ENCODE measurements around the gene LARGE1.
"Not testable (repeated sequence)": the region's sequence is repeated elsewhere in the genome, so short reads cannot be mapped to it uniquely, and the experiment has no call there.

LARGE1 gene

DNA sequence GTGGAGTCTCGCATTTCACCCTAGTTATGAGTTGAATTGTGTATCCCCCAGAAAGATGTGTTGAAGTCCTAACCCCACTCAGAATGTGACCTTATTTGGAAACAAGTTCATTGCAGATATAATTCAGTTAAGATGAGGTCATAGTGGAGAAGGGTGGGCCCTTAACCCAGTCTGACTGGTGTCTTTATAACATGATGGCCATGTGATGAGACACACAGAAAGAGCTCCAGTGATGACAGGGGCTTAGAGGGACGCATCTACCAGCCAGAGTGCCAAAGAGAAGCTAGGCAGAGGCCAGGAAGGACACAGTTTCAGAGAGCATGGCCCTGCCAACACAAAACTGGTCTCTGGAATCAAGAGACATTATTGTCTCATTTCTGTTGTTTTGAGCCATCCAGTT lies 50.3 kb downstream of the LARGE1 start:
- no peak for DNase-seq (ENCODE audit: low spot score in 2 of 2)
- Histone ChIP-seq H3K4me1 (no peaks in the 10 kb centered on the region), H3K9me3 (no peaks in the 10 kb centered on the region), H3K27me3 (ENCODE audit: low read depth) (no peaks in the 10 kb centered on the region), H3K36me3 (replicated peaks) (no peaks in the 10 kb centered on the region), H3K4me3 (no peak overlapping the region)
- in situ Hi-C loops (cut with MboI; ENCODE audit: low sequenced_read_pairs) = no loop called here

DNA sequence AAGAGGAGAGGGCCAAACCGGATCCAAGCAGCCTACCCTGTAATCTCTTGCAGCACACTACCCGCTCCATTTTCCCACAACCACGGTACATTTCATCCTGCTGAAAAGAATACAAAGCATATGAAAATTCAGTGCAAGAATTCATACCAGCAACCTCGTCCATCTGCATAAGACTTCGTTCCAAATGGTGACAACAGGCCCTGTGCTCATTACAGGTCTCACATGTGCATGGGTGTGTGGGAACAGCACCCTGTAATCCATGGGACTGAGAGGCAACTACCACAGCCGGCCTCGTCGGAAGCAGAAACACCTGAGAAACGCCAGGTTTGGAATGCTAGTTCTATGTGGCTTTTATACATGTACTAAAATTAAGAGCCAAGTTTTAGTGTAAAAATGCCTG lies 52.3 kb downstream of the LARGE1 start:
- no peak for DNase-seq (ENCODE audit: low spot score in 2 of 2)
- Histone ChIP-seq H3K36me3 (replicated peaks) (no peaks in the 10 kb centered on the region), H3K4me3 (no peak overlapping the region), H3K4me1 (no peaks in the 10 kb centered on the region), H3K27me3 (ENCODE audit: low read depth) (no peaks in the 10 kb centered on the region), H3K9me3 (no peaks in the 10 kb centered on the region)
- in situ Hi-C loops (cut with MboI; ENCODE audit: low sequenced_read_pairs) = no loop called here

DNA sequence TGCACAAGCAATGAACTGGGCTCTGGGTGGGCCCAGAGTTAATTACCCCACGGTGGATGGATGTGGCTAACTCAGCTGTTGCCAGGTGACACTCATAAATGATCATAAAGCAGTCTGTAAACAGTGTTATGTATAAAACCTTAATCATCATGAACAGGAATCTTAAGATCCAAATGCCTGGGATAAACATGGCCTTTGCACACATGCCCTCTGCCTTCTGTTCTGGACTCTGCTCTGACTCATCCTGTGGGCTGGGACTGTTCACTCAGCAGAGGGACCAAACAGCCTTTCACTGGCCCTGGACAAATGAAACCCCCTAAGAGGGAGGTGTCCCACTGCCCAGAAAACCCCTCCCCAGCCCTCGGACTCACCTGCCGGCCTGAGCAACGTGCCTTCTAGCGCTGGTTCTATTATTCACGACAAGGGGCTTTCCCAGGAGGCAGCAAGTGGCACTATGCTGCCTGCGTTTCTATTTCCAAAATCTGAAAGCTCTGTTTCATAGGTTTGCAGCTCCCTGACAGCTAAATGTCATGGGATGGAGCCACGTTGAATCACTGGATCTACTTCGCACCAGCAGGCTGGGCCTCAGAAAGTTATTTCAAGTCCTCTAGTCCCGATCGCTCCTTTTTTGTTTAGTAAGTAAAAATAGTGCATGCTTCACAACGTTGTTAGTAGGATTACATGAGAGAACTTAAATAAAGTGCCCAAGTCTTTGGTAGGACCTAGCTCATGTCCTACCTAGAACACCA lies 53.0 kb downstream of the LARGE1 start:
- H3K9me3 ChIP-seq = no peaks in the 10 kb centered on the region
- DNase-seq (ENCODE audit: low spot score in 2 of 2) = no peak
- H3K4me3 ChIP-seq = no peak overlapping the region
- H3K36me3 ChIP-seq (replicated peaks) = no peaks in the 10 kb centered on the region
- in situ Hi-C loops (cut with MboI; ENCODE audit: low sequenced_read_pairs) = no loop called here
- H3K27me3 ChIP-seq (ENCODE audit: low read depth) = no peaks in the 10 kb centered on the region
- no peaks in the 10 kb centered on the region for H3K4me1 ChIP-seq

DNA sequence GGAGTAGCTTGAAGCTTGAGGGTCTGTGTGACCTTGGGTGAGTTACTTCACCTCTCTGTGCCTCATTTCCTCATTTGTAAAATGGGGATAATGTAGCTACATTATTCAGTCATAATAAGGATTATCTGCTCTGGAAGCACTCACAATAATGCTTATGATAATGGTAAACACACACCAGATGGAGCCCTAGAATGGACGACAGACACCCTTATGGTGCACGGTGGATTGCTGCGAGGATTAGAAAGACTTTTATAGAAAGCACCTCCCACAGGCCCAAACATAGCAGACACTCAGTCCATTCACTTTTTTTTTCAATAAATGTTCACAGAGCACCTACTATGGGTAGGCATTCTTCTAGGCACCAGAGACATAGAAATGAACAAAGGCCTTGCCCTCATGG lies 53.8 kb downstream of the LARGE1 start:
- no peak for DNase-seq (ENCODE audit: low spot score in 2 of 2)
- Histone ChIP-seq H3K4me1 (no peaks in the 10 kb centered on the region), H3K27me3 (ENCODE audit: low read depth) (no peaks in the 10 kb centered on the region), H3K4me3 (no peak overlapping the region), H3K36me3 (replicated peaks) (no peaks in the 10 kb centered on the region), H3K9me3 (no peaks in the 10 kb centered on the region)
- in situ Hi-C loops (cut with MboI; ENCODE audit: low sequenced_read_pairs) = no loop called here

DNA sequence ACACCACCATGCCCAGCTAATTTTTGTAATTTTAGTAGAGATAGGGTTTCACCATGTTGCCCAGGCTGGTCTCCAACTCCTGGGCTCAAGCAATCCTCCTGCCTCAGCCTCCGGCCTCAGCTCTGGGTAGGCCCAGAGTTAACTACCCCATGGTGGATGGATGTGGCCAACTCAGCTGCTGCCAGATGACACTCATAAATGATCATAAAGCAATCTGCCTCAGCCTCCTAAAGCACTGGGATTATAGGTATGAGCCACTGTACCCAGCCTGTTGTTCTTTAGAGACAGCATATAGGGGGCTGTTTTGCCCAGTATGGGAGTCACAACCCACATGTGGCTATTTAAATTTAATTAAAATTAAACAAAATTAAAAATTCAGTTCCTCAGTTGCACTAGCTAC lies 54.3 kb downstream of the LARGE1 start:
- no peak for DNase-seq (ENCODE audit: low spot score in 2 of 2)
- H3K9me3 ChIP-seq = no peaks in the 10 kb centered on the region
- H3K36me3 ChIP-seq (replicated peaks) = no peaks in the 10 kb centered on the region
- H3K4me3 ChIP-seq = no peak overlapping the region
- in situ Hi-C loops (cut with MboI; ENCODE audit: low sequenced_read_pairs) = no loop called here
- no peaks in the 10 kb centered on the region for H3K27me3 ChIP-seq (ENCODE audit: low read depth)
- H3K4me1 ChIP-seq = no peaks in the 10 kb centered on the region

DNA sequence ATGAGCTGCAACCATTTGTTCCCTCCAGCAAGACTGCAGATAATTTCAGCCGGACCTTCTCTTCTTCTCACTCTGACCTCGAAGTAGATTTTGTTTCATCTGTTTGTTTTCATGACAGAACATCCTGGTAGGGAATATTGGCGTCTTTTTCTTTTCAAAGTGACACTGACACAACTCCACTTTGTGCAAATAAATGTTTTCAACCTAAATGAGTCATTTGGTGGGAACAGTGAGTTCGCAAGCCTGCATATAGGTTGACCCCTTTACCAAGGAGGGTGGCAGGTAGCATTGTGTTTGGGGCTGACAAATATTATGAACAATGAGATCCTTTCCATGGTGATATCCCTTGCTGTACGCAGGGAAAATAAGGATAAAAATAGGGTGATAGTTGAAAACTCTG lies 55.0 kb downstream of the LARGE1 start:
- in situ Hi-C loops (cut with MboI; ENCODE audit: low sequenced_read_pairs) = no loop called here
- Histone ChIP-seq H3K36me3 (replicated peaks) (no peaks in the 10 kb centered on the region), H3K9me3 (no peaks in the 10 kb centered on the region), H3K4me3 (no peak overlapping the region), H3K4me1 (no peaks in the 10 kb centered on the region), H3K27me3 (ENCODE audit: low read depth) (no peaks in the 10 kb centered on the region)
- DNase-seq (ENCODE audit: low spot score in 2 of 2) = no peak

DNA sequence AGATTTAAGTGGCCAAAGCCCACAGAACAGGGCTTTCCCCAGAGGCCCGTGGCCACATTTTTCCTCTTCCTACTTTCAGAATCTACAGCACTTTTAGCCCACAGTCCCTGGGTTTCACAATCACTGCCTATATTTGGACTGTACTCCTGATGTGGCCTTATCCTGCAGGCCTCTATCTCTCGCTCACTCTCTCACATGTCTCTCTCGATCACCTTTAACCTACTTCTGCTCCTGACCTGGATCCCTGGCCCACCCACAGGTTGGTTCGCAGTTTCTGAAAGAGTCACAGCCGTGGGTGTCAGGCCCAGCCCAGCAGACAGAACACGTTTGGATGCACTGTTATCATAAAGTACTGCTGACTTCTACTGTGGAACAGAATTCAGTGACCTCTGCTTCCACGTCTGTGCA lies 55.5 kb downstream of the LARGE1 start:
- H3K4me3 ChIP-seq = no peak overlapping the region
- no peak for DNase-seq (ENCODE audit: low spot score in 2 of 2)
- H3K27me3 ChIP-seq (ENCODE audit: low read depth) = no peaks in the 10 kb centered on the region
- in situ Hi-C loops (cut with MboI; ENCODE audit: low sequenced_read_pairs) = no loop called here
- H3K9me3 ChIP-seq = no peaks in the 10 kb centered on the region
- H3K36me3 ChIP-seq (replicated peaks) = no peaks in the 10 kb centered on the region
- no peaks in the 10 kb centered on the region for H3K4me1 ChIP-seq

DNA sequence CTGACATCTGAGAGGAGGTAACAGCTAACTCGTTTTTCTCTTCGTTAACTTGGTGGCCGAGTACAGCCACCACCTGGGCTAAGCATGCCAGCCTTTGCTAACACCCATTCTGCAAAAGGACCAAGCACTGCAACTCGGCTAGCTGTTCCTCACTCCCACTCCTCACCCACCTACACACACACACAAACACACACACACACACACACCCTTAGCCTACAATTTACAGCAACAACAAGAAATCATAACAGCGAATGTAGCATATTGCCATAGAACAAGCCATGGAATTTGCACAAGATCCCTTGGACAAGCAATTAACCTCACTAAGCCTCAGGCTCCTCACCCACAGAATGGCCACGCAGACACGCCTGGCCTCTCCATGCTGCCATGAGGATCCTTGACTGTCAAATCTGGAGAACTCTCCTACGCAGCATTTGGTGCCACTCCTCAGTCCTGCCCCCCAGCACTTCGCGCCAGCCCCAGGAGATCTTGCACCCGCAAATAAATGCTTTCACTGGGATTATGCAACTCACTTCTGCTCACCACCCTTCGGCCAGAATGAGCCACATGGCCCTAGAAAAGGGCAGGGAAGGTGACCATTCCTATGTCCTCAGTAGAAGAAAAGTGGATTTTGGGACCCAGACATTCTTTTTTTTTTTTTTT lies 58.9 kb downstream of the LARGE1 start:
- Histone ChIP-seq H3K36me3 (replicated peaks) (no peaks in the 10 kb centered on the region), H3K4me1 (no peaks in the 10 kb centered on the region), H3K4me3 (no peak overlapping the region), H3K9me3 (no peaks in the 10 kb centered on the region), H3K27me3 (ENCODE audit: low read depth) (no peaks in the 10 kb centered on the region)
- no peak for DNase-seq (ENCODE audit: low spot score in 2 of 2)
- in situ Hi-C loops (cut with MboI; ENCODE audit: low sequenced_read_pairs) = no loop called here

DNA sequence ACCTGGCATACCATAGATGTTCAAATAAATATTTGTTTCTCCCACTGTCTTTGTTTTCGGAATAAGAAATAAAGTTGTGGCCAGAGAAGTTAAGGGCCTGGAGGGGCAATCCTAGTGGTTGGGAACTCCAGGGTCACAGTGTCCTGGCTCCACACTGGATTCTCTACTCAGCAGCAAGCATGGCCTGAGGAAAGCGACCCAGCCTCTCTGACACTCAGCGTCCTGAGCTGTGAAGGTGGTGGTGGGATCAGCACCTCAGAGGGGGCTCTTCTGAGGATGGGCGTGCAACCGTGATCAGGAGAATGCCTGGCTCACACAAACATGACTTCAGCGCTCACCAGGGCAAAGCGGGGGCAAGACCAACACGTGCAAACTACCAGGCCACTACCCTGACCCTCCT lies 59.9 kb downstream of the LARGE1 start:
- Histone ChIP-seq H3K27me3 (ENCODE audit: low read depth) (no peaks in the 10 kb centered on the region), H3K4me3 (no peak overlapping the region), H3K9me3 (no peaks in the 10 kb centered on the region), H3K4me1 (no peaks in the 10 kb centered on the region), H3K36me3 (replicated peaks) (no peaks in the 10 kb centered on the region)
- no peak for DNase-seq (ENCODE audit: low spot score in 2 of 2)
- in situ Hi-C loops (cut with MboI; ENCODE audit: low sequenced_read_pairs) = no loop called here

DNA sequence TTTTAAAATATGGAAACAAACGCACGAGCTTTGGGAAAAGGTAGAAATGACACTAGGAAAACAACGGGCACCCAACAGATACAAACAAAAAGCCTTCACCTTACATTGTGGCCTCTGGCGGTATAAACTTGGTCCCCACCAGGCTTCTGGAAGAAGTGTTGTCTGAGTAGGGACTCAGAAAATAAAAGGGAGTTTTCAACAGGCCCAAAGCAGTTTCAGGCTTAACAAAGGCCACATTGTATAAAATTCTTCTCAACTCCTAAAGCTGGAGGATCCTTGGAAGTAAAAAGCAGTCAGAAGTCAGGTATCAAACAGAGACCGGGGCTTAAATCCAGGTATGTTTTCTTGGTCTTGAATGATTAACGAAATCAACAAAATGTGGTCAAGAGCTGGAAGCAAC lies 61.0 kb downstream of the LARGE1 start:
- H3K36me3 ChIP-seq (replicated peaks) = no peaks in the 10 kb centered on the region
- H3K4me1 ChIP-seq = no peaks in the 10 kb centered on the region
- no peak for DNase-seq (ENCODE audit: low spot score in 2 of 2)
- no peak overlapping the region for H3K4me3 ChIP-seq
- no peaks in the 10 kb centered on the region for H3K27me3 ChIP-seq (ENCODE audit: low read depth)
- in situ Hi-C loops (cut with MboI; ENCODE audit: low sequenced_read_pairs) = no loop called here
- H3K9me3 ChIP-seq = no peaks in the 10 kb centered on the region

DNA sequence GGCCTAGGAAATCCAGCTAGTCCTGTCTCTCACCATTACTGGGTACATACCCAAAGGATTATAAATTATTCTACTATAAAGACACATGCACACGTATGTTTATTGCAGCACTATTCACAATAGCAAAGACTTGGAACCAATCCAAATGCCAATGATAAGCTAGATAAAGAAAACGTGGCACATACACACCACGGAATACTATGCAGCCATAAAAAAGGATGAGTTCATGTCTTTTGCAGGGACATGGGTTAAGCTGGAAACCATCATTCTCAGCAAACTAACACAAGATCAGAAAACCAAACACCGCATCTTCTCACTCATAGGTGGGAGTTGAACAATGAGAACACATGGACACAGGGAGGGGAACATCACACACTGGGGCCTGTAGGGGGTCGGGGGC lies 61.6 kb downstream of the LARGE1 start:
- in situ Hi-C loops (cut with MboI; ENCODE audit: low sequenced_read_pairs); DNase-seq (ENCODE audit: low spot score in 2 of 2); H3K36me3 ChIP-seq (replicated peaks); H3K4me3 ChIP-seq; H3K9me3 ChIP-seq; H3K4me1 ChIP-seq; H3K27me3 ChIP-seq (ENCODE audit: low read depth): not testable (repeated sequence)

DNA sequence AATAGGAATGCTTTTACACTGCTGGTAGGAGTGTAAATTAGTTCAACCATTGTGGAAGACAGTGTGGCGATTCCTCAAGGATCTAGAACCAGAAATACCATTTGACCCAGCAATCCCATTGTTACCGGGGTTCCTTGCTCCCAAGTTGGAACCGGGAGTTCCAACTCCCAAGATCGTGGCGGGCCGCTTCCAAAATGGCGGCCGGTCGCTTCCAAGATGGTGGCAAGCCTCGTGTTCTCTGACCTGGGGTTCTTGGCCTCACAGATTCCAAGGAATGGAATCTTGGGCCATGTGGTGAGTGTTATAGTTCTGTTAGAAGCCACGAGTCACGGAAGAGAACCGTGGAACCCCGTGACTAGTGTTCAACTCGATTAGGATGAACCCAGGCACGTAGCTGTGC lies 62.5 kb downstream of the LARGE1 start:
- H3K4me1 ChIP-seq; H3K27me3 ChIP-seq (ENCODE audit: low read depth); H3K36me3 ChIP-seq (replicated peaks); H3K9me3 ChIP-seq; H3K4me3 ChIP-seq; in situ Hi-C loops (cut with MboI; ENCODE audit: low sequenced_read_pairs); DNase-seq (ENCODE audit: low spot score in 2 of 2): not testable (repeated sequence)

DNA sequence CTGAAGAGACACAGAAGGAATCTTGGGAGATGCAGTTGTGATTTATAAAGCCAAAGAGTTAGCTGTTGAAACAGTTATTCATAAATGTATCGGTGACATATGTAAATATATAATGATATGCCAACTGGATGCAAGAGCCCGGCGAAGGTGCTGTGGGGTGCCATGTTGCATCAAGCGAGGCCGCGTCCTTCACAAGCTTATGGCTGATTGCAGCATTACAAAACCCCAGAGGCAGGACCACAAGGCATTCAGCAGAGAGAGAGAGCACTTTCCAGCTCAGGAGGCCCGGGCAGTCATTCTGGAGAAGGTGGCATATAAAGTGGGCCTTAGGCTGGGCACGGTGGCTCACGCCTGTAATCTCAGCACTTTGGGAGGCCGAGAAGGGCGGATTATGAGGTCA lies 65.6 kb downstream of the LARGE1 start:
- Histone ChIP-seq H3K36me3 (replicated peaks) (no peaks in the 10 kb centered on the region), H3K4me3 (no peak overlapping the region), H3K27me3 (ENCODE audit: low read depth) (no peaks in the 10 kb centered on the region), H3K9me3 (no peaks in the 10 kb centered on the region), H3K4me1 (peaks cover 29% of the 10 kb centered on the region)
- in situ Hi-C loops (cut with MboI; ENCODE audit: low sequenced_read_pairs) = no loop called here
- DNase-seq (ENCODE audit: low spot score in 2 of 2) = no peak

DNA sequence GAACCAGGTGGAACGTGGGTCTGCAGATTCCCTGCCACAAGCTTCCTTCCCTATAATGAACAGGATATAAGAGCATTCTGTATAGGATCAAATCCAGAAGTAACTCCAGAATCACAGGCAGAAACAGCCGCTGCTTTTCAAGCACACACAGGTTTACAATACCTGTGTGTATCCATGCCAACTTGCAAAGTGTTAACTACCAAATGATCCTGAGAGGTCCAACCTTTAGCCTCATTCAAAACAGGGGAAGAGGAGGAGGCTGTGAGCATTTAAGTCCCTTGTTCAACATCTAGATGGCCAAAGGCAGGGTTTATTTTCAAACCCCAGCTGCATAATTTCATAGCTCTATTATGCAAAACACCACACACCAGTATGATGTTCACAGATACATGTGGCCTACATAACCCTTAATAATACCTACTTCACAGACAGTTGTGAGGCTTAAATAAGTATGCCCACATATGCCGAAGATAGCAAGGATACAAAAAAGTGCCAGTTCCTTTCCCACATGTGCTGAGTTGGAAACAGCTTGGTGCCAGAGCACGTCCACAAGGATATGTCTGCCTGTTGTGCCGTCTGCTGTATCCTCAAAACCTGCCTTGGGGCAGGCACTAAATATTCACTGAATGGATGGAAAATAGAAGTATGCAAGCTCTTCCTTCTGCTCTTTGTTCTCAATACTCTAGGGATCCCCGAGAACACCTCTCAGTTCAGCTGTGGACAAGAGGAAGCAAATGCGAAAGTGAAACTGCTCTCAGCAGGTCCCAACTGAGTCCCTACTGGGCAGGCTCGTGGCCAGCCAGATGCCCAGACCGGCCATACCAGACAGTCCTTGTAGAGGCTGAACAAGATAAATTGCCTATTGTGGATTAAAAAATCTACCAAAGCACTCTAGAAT lies 66.8 kb downstream of the LARGE1 start:
- no peaks in the 10 kb centered on the region for H3K27me3 ChIP-seq (ENCODE audit: low read depth)
- H3K4me1 ChIP-seq = peaks cover 29% of the 10 kb centered on the region
- in situ Hi-C loops (cut with MboI; ENCODE audit: low sequenced_read_pairs) = no loop called here
- DNase-seq (ENCODE audit: low spot score in 2 of 2) = peak; percentile 59 to 60
- H3K36me3 ChIP-seq (replicated peaks) = no peaks in the 10 kb centered on the region
- no peaks in the 10 kb centered on the region for H3K9me3 ChIP-seq
- H3K4me3 ChIP-seq = peak overlapping the region; percentile 17
